ENCODE data around the gene ZNF19.

DNA sequence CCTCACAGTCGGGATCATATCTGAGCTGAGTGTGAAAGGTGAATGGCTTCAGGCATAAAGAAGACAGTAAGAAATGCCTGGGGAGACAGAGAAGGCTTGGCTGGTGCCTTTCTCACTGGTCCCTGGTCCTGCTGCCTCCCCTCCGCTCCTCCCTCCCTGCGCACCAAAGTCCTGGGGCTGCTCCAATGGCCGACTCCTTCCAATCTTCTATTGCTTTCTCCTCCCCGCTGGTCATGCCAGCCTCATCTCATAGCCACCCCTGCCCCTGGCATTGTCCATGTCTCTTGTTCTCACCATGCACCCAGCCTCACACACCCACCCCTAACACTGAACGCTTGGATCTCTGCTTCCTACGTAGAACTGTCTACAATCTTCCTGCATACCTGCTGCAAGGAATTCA is 65.3 kb downstream of the ZNF19 start:
- TF ChIP-seq, protein P1, sequence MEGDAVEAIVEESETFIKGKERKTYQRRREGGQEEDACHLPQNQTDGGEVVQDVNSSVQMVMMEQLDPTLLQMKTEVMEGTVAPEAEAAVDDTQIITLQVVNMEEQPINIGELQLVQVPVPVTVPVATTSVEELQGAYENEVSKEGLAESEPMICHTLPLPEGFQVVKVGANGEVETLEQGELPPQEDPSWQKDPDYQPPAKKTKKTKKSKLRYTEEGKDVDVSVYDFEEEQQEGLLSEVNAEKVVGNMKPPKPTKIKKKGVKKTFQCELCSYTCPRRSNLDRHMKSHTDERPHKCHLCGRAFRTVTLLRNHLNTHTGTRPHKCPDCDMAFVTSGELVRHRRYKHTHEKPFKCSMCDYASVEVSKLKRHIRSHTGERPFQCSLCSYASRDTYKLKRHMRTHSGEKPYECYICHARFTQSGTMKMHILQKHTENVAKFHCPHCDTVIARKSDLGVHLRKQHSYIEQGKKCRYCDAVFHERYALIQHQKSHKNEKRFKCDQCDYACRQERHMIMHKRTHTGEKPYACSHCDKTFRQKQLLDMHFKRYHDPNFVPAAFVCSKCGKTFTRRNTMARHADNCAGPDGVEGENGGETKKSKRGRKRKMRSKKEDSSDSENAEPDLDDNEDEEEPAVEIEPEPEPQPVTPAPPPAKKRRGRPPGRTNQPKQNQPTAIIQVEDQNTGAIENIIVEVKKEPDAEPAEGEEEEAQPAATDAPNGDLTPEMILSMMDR (IDR thresholded peaks at IDR 0.05), result no peak
- TF ChIP-seq POLR2A (IDR thresholded peaks at IDR 0.05), result no peak

Measured in vagina (tissue), 2 donors.